GM19395 (cell line): Measurements from ENCODE around the gene NRTN.
"Not testable (repeated sequence)": the region's sequence is repeated elsewhere in the genome, so short reads cannot be mapped to it uniquely, and the experiment has no call there.

Experiments
- ATAC-seq: cut with Tn5 transposase; IDR thresholded peaks from one replicate; pipeline ENCODE4 v1.9.1; 2021; ENCODE audit warnings: mild to moderate bottlenecking, moderate library complexity; ENCODE audit not compliant: unreplicated experiment

NRTN gene

GRCh38 chr19:5864725-5865486, 60.0 kb downstream of the NRTN start:
- ATAC-seq = no peak

- no peak for ATAC-seq
Observed at GRCh38 chr19:5865772-5866171, 60.9 kb downstream of the NRTN start.

- no peak for ATAC-seq
Observed at GRCh38 chr19:5867201-5868136, 62.6 kb downstream of the NRTN start.

GRCh38 chr19:5870986-5871394, 66.1 kb downstream of the NRTN start:
- no peak for ATAC-seq

- ATAC-seq = no peak
Observed at GRCh38 chr19:5873617-5874199, 68.8 kb downstream of the NRTN start.

- not testable (repeated sequence) for ATAC-seq
Observed at GRCh38 chr19:5874496-5874895, 69.6 kb downstream of the NRTN start.

- no peak for ATAC-seq
Observed at GRCh38 chr19:5877427-5877826, 72.6 kb downstream of the NRTN start.

GRCh38 chr19:5877882-5878281, 73.0 kb downstream of the NRTN start:
- ATAC-seq = no peak
